Activated CD8-positive, alpha-beta memory T cell treated with anti-CD3 and anti-CD28 coated beads, Interleukin-2, amount 50 U/mL, for 4 hours (primary cell): ENCODE results near the gene MTRF1.
A peak's percentile ranks its signal among the peaks of the same experiment; 100 is the strongest.
"Not testable (repeated sequence)": the region's sequence is repeated elsewhere in the genome, so short reads cannot be mapped to it uniquely, and the experiment has no call there.

Experiments
- DNase-seq: peaks from one replicate; pipeline ENCODE4 v3.0.0-alpha.2; 2020

The MTRF1 gene

DNA sequence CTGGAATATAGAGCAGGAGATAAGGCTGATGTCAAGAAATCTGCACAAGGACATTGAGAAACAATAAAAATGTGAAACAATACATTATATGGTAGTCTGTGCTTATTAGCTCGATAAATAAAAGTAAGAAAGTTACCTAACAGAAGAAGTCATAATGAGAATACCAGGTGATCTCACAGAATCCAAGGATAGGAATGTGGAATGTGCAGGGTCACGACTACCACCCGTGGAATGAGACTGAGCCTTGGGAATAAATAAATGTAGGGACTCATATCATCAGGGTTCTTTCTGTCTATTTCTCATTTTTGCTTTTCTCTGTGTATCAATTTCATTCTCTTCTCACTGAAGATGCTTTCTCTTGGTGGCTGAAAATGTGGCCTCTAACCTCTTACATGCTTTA, 43.0 kb downstream of the MTRF1 start:
- DNase-seq, result no peak

DNA sequence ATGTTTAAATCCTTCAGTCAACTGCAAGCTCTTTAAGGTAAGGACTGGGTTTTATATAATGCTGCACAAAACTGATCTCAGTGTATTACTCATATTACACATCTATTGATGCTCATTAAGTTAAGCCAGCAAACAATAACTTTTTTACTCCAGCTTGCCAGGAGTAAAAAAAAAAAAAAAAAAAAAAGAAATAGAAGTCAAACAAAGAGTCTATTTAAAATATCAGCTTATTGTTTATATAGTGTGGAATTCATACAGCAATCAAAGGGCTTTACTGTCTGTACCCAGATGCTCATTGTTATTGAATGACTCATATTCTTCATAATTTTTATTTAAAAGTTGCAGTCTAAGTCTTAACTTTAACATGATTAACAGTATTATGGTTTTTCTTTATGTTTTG, 47.2 kb downstream of the MTRF1 start:
- no peak for DNase-seq

DNA sequence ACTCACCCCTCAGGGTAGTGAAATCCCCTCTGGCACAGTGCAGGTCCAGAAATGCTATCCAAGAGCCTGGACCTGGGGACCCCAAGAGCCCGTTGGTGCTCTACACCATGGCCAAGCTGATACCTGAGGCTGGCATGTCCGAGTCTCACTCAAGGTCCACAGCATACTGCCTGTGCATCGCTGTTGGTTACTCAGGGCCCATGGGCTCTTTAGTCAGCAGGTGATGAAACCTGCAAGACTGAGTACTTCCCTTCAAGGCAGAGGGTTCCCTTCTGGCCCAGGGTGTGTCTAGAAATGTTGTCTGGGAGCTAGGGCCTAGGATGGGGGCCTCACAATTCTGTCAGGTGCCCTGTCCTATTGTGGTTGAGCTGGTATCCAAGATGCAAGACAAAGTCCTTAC, 49.5 kb downstream of the MTRF1 start:
- no peak for DNase-seq

DNA sequence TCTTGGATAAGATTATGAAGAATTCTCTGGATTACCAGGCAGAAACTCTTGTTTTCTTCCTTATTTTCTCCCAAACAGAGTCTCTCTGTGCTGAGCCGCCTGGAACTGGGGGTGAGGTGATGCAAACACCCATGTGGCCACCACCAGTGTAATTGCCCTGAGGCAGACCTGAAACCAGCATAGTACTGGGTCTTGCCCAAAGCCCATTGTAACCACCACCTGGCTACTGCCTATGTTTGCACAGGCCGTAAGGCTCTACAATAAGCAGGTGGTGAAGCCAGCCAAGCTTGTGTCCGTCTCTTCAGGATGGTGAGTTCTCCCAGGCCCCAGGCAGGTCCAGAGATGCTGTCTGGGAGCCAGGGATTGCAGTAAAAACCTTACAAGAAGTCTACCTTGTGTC, 50.1 kb downstream of the MTRF1 start:
- no peak for DNase-seq

DNA sequence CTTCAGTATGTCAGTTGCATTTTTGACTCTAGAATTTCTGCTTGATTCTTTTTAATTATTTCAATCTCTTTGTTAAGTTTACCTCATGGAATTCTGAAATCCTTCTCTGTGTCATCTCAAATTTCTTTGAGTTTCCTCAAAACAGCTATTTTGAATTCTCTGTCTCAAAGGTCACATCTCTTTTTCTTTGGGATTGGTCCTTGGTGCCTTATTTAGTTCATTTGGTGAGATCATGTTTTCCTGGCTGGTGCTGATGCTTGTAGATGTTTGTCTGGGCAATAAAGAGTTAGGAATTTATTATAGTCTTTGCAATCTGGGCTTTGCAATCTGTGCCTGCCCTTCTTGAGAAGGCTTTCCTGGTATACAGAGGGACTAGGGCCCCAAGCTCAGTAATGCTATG, 50.5 kb downstream of the MTRF1 start:
- DNase-seq, result no peak

DNA sequence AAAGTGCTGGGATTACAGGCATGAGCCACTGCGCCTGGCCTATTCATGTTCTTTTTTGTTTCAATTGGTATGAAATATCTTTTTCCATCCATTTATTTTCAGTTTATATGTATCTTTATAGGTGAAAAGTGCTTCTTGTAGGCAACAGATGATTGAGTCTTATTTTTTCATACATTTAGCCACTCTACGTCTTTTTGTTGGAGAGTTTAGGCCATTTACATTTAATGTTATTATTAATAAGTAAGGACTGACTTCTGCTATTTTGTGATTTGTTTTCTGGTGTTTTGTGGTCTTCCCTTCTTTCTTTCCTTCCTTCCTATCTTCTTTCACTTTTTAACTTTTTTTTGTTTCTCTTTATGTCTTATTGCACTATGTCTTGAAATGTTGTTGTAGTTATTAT, 52.3 kb downstream of the MTRF1 start:
- DNase-seq, result no peak

DNA sequence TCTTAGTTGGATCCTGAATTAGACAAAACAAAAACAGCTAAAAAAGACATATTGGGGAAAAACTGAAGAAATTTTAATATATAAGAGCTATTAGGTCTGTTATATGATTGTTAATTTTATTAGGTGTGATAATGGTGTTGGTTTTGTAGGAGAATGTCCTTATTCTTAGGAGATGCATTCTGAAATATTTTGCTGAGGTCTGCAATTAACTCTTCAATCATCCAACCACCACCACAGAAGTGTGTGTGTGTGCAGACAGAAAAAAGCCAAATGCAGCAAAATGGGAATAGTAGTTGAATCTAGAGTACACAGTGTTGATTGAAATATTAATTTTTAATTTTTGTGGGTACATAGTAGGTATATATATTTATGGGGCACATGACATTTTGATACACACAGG, 56.9 kb downstream of the MTRF1 start:
- DNase-seq, result no peak

DNA sequence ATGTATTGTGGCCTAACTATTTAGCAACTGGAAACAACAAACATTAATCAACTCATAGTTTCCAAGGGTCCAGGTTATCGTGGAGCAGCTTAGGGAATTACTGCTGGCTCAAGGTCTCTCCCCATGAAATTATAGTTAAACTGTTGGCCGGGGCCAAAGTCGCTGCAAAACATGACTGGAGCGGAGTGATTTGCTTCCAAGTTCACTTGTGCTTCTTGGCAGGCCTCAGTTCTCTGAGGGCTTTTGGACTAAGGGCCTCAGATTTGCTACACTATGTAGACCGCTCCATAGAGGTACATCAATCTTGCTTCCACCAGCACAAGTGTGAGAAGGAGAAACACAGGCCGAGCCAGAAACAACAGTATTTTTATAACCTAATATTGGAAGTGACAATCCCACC, 59.6 kb downstream of the MTRF1 start:
- DNase-seq, result no peak

DNA sequence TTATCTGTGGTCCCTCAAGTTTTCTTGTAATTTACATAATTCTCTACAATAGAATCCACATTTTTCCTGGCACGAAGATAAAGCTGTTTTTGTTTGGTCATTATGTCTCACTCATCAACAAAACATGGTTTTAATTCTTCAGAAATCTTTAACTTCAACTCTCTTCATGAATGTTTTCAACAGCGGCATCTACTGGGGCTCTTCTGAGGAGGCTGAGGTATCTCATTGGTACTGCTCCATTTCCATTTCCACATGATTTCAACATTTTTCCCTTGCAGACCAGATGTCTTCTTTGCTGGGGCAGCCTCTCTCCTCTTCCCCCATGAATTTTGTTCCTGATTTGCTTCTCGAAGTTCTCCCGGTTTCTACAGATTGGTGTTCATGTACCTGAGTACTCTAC, 63.2 kb downstream of the MTRF1 start:
- DNase-seq, result no peak

DNA sequence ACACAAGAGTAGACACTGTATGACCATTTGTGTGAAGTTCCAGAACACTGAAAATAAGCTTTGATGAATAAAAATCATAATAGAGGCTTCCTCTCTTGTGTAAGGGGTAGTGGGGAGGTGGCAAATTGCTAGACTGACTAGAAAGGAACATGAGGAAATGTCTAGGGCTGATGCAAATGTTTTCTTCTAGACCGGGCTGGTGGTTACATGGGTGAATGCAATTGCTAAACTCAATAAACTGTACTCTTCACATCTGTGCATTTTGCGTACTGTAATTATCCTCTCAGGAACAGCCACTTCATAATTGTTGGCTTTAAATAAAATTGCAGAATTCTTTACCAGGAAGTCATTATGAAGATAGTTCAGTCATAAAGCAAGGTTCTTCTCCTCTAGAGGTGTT, 63.9 kb downstream of the MTRF1 start:
- no peak for DNase-seq

DNA sequence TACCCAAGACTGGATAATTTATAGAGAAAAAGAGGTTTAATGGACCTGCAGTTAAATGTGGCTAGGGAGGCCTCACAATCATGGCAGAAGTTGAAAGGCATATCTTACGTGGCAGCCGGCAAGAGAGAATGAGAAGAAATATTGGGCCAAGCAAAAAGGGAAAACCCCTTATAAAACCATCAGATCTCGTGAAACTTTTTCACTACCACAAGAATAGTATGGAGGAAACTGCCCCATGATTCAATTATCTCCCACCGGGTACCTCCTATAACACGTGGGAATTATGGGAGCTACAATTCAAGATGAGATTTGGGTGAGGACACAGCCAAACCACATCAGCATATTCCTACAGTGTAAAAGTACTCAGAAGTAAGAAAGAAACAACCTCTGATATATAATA, 64.3 kb downstream of the MTRF1 start:
- no peak for DNase-seq

DNA sequence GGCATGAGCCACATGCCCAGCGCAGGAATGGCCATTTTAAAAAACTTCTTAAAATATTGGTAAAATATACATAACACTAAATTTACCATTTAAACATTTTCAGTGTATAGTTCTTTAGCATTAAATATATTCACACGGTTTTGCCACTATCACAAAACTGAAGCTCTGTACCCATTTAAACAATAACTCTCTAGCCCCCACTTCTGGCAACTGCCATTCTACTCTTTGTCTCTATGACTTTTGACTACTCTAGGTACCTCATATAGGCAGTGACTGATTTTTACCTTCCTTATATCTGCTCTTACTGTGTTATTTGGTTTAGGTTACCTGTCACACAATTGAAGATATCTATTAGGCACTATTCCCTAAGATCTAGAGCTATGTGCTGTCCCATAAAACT, 66.8 kb downstream of the MTRF1 start:
- DNase-seq, result no peak

DNA sequence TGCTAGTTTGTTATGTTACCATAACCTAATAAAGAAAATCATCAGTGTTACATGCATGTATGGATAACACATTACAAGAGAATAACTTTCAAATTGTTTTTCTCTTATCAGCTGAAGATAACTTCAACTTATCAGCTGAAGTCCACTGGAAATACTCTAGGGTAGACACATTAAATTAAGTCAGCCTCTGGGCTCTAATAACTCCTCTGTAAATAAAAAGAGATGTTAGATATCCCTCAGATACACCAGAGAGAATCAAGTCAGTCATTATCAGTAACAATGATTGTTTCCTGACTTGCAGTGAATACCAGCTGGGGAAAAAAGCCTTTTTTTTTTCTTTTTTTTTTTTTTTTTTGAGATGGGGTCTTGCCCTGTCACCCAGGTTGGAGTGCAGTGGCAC, 67.4 kb downstream of the MTRF1 start:
- no peak for DNase-seq

DNA sequence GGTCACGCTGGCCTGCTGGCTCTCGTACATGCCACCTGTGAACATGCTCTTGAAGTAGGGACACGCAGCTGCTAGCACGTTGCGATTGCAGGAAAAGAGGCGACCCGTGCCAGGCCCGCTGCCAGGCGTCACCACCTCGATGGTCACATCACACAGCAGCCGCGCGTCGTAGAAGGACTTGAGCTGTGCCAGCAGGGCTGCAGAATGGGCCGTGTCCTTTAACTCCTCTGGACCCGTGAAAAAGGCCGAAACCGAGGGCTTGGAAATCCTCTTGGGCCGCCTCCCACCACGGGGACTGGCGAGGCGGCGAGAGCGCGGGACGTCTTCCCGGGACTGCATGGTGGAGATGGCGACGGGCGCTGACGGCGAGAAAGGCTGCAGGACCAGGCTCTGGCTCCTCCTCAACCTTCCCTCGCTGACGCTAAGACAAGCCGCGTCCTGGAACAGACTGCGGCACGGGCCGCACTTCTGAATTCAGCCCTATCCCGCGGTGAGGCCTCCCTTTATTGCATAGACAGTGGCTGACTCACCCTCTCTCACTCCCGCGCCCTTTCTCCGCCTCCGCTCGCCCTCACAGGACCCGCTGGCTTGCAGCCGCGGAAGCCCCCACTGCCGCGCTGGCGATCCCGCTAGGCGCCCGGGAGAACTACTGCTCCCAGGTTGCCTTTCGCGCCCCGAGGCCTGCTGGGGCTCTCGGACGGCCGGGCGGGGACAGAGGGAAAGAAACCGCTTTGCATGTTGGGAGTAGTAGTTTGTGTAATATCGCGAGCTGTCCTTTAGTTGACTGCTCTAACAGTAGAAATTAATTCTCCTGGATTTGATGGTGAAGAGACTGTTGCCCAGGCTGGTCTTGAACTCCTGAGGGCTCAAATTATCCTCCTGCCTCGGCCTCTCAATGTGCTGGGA, 69.2 kb downstream of the MTRF1 start, which contains the start of gene KBTBD7:
Gene KBTBD7 (minus strand): TSS at position 651 of the 906 bp plus-strand sequence. CDS start 312 bp downstream, at position 339.
- DNase-seq, result peak; percentile 95

DNA sequence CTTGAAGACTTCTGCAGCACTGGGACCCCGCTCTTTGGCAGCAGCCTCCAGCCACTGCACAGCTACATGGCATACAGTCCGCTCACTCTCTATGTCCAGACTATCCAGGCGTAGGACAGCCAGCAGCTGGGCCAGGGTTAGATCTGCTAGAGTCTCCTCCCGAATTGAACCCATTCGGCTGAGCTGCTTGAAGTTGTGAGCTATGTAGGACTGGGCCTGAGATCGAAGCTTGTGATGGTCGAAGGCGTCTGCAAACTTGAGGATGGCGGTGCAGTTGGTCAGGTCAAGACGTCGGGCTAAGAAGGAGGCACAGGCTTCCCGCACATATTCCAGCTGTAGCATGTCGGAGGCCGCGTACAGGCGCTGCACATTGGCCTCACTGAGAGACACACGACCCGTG, 69.9 kb downstream of the MTRF1 start:
- DNase-seq, result no peak

DNA sequence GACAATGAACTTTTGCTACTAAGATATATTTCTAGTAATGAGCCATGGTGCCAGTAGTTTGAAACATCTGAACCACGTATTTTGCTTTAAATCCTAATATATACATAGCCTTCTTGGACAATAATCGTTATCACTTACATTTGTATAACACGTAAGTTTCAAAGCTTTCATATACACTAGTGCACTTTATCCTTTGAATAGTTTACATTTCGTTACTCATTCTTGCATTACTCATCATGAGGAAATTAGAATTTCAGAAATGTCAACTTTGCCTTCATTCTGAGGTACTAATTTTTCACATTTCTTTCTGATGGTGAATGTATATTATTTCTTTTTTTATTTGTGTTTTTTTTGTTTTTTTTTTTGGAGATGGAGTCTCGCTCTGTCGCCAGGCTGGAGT, 74.8 kb downstream of the MTRF1 start:
- DNase-seq, result no peak

DNA sequence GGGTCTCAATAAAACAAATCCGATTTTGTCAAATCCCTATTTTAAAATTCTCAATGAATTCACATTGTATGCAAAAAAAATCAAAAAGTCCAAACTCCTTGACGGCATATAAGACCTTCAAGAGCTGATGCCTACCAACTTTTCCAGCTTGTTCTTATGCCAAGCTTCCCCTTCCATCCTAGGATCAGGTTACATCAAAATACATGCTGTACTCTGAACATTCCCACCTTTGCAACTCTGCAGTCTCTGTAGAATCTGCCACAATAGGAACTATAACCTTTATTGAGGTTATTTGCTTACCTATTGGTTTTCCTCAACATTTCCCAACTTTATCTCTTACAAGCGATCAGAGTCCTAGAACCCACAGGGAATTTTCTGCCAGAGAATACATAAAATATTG, 76.9 kb downstream of the MTRF1 start:
- DNase-seq, result no peak

DNA sequence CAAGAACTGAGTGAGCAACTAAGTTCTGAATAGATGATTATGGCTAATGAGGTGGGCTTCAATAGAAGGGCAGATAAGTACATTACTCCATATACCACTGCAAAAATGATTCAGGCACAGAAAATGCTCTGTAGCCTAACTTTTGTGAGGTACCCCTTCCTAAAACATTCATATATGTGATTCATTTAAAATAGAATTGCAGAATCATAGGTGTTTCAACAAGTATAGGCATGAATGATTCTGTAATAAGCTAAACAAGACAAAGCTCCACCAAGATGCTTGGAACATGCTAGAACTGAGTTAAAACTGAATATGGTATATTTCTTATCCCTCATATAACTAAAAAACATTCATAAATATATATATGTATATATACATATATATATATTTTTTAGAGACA, 81.1 kb downstream of the MTRF1 start:
- no peak for DNase-seq

DNA sequence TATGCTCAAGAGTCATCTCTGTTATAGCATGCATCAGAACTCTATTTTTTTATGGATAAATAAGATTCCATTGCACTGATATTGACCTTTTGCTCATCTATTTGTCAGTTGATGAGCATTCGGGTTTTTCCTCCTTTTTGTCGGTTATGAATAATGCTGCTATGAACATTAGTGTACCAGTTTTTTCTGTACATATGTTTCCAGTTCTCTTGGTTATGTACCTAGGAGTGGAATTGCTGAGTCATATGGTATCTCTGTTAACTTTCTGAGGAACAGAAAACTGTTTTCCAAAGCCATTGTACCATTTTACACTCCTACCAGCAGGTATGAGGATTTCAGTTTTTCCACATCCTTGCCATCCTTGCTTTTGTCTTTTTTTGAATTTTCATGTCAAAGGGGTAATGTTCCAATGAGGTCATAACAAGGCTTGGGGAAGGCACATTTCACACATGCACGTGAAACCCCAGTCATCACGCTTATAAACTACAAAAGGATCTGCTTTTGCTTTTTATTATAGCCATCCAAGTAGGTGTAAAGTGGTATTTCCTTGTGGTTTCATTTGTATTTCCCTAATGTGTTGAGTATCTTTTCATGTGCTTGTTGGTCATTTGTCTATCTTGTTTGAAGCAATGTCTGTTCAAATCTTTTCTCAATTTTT, 83.7 kb downstream of the MTRF1 start:
- DNase-seq, result no peak

DNA sequence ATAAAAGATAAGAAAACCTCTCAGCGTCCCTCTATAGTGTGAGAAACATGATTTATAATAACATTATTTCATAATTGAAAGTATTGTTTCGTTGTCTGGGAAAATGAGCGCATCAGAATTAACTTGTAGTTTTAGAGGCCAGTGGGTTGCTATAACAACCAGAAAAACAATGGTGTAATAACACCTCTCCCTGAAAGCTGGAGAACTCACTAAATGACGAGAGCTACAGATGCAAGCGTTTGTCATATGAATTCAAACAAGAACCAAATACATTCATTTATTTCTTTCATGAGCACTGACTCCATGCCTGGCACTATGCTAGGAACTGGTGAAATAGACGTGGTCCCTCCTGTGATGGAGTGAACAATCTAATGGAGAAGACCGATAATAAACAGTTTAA, 85.3 kb downstream of the MTRF1 start:
- no peak for DNase-seq

DNA sequence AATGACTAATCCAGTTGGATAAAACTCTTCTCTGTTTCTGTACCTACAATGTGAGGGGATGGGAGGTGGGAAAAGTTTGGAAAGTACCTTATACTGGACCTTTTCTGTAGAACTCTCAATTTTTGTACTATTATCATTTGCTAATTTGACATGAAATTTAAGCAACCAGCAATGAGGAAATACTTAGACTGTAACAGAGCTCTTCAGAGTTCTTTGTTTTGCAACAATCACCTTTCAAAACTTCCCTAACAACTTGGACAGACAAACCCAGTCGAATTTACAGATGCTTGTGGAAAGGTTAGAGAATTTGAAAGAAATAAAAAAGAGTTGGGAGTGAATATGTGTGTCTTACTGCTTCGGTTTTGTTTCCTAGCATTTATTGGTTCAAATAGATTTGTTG, 85.8 kb downstream of the MTRF1 start:
- DNase-seq, result no peak

DNA sequence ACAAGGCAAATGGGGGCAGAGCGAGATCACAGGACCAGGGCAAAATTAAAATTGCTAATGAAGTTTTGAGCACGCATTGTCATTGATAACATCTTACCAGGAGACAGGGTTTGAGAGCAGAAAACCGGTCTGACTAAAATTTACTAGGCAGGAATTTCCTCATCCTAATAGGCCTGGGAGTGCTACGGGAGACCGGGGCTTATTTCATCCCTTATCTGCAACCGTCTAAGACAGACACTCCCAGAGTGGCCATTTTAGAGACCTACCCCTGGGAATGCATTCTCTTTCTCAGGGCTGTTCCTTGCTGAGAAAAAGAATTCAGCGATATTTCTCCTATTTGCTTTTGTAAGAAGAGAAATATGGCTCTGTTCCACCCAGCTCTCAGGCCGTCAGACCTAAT, 87.8 kb downstream of the MTRF1 start:
- not testable (repeated sequence) for DNase-seq
